ENCODE results near the gene LRRK2.
A peak's percentile ranks its signal among the peaks of the same experiment; 100 is the strongest.

Gene LRRK2

GRCh38 chr12:40309001-40309400 is 84.2 kb downstream of the LRRK2 start:
- TF ChIP-seq POLR2AphosphoS5 (IDR thresholded peaks at IDR 0.05; ENCODE audit: low read depth, low read length): no peak
- no peak for TF ChIP-seq POLR2A (IDR thresholded peaks at IDR 0.05; ENCODE audit: low read depth, low read length)
- no peak for TF ChIP-seq TAF1 (IDR thresholded peaks at IDR 0.05; ENCODE audit: borderline replicate concordance, low read depth, low read length)
- no peak for DNase-seq (ENCODE audit: insufficient read length)

GRCh38 chr12:40310211-40310610 is 85.4 kb downstream of the LRRK2 start:
- no peak for TF ChIP-seq POLR2AphosphoS5 (IDR thresholded peaks at IDR 0.05; ENCODE audit: low read depth, low read length)
- TF ChIP-seq TAF1 (IDR thresholded peaks at IDR 0.05; ENCODE audit: borderline replicate concordance, low read depth, low read length): no peak
- TF ChIP-seq POLR2A (IDR thresholded peaks at IDR 0.05; ENCODE audit: low read depth, low read length): no peak
- FAIRE-seq: no peak
- DNase-seq (ENCODE audit: insufficient read length): no peak

More at GRCh38 chr12:40309001-40309400, 84.2 kb downstream of the LRRK2 start:
- no peak for FAIRE-seq

- no peak for TF ChIP-seq POLR2A (IDR thresholded peaks at IDR 0.05; ENCODE audit: low read depth, low read length)
- no peak for TF ChIP-seq TAF1 (IDR thresholded peaks at IDR 0.05; ENCODE audit: borderline replicate concordance, low read depth, low read length)
- TF ChIP-seq POLR2AphosphoS5 (IDR thresholded peaks at IDR 0.05; ENCODE audit: low read depth, low read length): no peak
- FAIRE-seq: no peak
Measured at GRCh38 chr12:40312196-40312595, 87.4 kb downstream of the LRRK2 start.

GRCh38 chr12:40312982-40313576 is 88.3 kb downstream of the LRRK2 start:
- TF ChIP-seq POLR2AphosphoS5 (IDR thresholded peaks at IDR 0.05; ENCODE audit: low read depth, low read length): no peak
- TF ChIP-seq TAF1 (IDR thresholded peaks at IDR 0.05; ENCODE audit: borderline replicate concordance, low read depth, low read length): no peak
- no peak for TF ChIP-seq POLR2A (IDR thresholded peaks at IDR 0.05; ENCODE audit: low read depth, low read length)
- DNase-seq (ENCODE audit: insufficient read length) (no peak), FAIRE-seq (no peak)

More at GRCh38 chr12:40312196-40312595, 87.4 kb downstream of the LRRK2 start:
- no peak for DNase-seq (ENCODE audit: insufficient read length)

GRCh38 chr12:40313928-40314327 is 89.1 kb downstream of the LRRK2 start:
- DNase-seq (ENCODE audit: insufficient read length) (no peak), FAIRE-seq (peak; percentile 74)
- TF ChIP-seq POLR2A (IDR thresholded peaks at IDR 0.05; ENCODE audit: low read depth, low read length) (no peak), TAF1 (IDR thresholded peaks at IDR 0.05; ENCODE audit: borderline replicate concordance, low read depth, low read length) (no peak), POLR2AphosphoS5 (IDR thresholded peaks at IDR 0.05; ENCODE audit: low read depth, low read length) (no peak)

GRCh38 chr12:40314927-40315326 is 90.1 kb downstream of the LRRK2 start:
- TF ChIP-seq POLR2AphosphoS5 (IDR thresholded peaks at IDR 0.05; ENCODE audit: low read depth, low read length) (no peak), TAF1 (IDR thresholded peaks at IDR 0.05; ENCODE audit: borderline replicate concordance, low read depth, low read length) (no peak), POLR2A (IDR thresholded peaks at IDR 0.05; ENCODE audit: low read depth, low read length) (no peak)
- FAIRE-seq (no peak), DNase-seq (ENCODE audit: insufficient read length) (no peak)

- TF ChIP-seq POLR2AphosphoS5 (IDR thresholded peaks at IDR 0.05; ENCODE audit: low read depth, low read length) (no peak), POLR2A (IDR thresholded peaks at IDR 0.05; ENCODE audit: low read depth, low read length) (no peak), TAF1 (IDR thresholded peaks at IDR 0.05; ENCODE audit: borderline replicate concordance, low read depth, low read length) (no peak)
- no peak for FAIRE-seq
- DNase-seq (ENCODE audit: insufficient read length): no peak
Measured at GRCh38 chr12:40315375-40315774, 90.6 kb downstream of the LRRK2 start.

- FAIRE-seq (no peak), DNase-seq (ENCODE audit: insufficient read length) (no peak)
- TF ChIP-seq POLR2AphosphoS5 (IDR thresholded peaks at IDR 0.05; ENCODE audit: low read depth, low read length): no peak
- no peak for TF ChIP-seq POLR2A (IDR thresholded peaks at IDR 0.05; ENCODE audit: low read depth, low read length)
- TF ChIP-seq TAF1 (IDR thresholded peaks at IDR 0.05; ENCODE audit: borderline replicate concordance, low read depth, low read length): no peak
Measured at GRCh38 chr12:40324261-40324660, 99.5 kb downstream of the LRRK2 start.

- peak; percentile 66 for FAIRE-seq
- TF ChIP-seq TAF1 (IDR thresholded peaks at IDR 0.05; ENCODE audit: borderline replicate concordance, low read depth, low read length): no peak
- DNase-seq (ENCODE audit: insufficient read length): peak; percentile 23
Measured at GRCh38 chr12:40325349-40325960, 100.7 kb downstream of the LRRK2 start.

GRCh38 chr12:40327535-40327934 is 102.7 kb downstream of the LRRK2 start:
- DNase-seq (ENCODE audit: insufficient read length) (no peak), FAIRE-seq (no peak)
- TF ChIP-seq POLR2AphosphoS5 (IDR thresholded peaks at IDR 0.05; ENCODE audit: low read depth, low read length) (no peak), TAF1 (IDR thresholded peaks at IDR 0.05; ENCODE audit: borderline replicate concordance, low read depth, low read length) (no peak), POLR2A (IDR thresholded peaks at IDR 0.05; ENCODE audit: low read depth, low read length) (no peak)

- FAIRE-seq (no peak), DNase-seq (ENCODE audit: insufficient read length) (no peak)
- TF ChIP-seq POLR2AphosphoS5 (IDR thresholded peaks at IDR 0.05; ENCODE audit: low read depth, low read length) (no peak), POLR2A (IDR thresholded peaks at IDR 0.05; ENCODE audit: low read depth, low read length) (no peak), TAF1 (IDR thresholded peaks at IDR 0.05; ENCODE audit: borderline replicate concordance, low read depth, low read length) (no peak)
Measured at GRCh38 chr12:40330180-40330579, 105.4 kb downstream of the LRRK2 start.

- TF ChIP-seq POLR2A (IDR thresholded peaks at IDR 0.05; ENCODE audit: low read depth, low read length) (no peak), POLR2AphosphoS5 (IDR thresholded peaks at IDR 0.05; ENCODE audit: low read depth, low read length) (no peak), TAF1 (IDR thresholded peaks at IDR 0.05; ENCODE audit: borderline replicate concordance, low read depth, low read length) (no peak)
- DNase-seq (ENCODE audit: insufficient read length): no peak
- FAIRE-seq: no peak
Measured at GRCh38 chr12:40331886-40332285, 107.1 kb downstream of the LRRK2 start.
